Dedifferentiated amniotic fluid mesenchymal stem cell (primary cell): ENCODE data around the gene LYPD1.
A peak's percentile ranks its signal among the peaks of the same experiment; 100 is the strongest.
"Not testable (repeated sequence)": the region's sequence is repeated elsewhere in the genome, so short reads cannot be mapped to it uniquely, and the experiment has no call there.

Experiments
- DNase-seq: peaks from one replicate; pipeline ENCODE4 v3.0.0-alpha.2; 2016; ENCODE audit errors: extremely low spot score

LYPD1 gene, protein sequence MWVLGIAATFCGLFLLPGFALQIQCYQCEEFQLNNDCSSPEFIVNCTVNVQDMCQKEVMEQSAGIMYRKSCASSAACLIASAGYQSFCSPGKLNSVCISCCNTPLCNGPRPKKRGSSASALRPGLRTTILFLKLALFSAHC

DNA sequence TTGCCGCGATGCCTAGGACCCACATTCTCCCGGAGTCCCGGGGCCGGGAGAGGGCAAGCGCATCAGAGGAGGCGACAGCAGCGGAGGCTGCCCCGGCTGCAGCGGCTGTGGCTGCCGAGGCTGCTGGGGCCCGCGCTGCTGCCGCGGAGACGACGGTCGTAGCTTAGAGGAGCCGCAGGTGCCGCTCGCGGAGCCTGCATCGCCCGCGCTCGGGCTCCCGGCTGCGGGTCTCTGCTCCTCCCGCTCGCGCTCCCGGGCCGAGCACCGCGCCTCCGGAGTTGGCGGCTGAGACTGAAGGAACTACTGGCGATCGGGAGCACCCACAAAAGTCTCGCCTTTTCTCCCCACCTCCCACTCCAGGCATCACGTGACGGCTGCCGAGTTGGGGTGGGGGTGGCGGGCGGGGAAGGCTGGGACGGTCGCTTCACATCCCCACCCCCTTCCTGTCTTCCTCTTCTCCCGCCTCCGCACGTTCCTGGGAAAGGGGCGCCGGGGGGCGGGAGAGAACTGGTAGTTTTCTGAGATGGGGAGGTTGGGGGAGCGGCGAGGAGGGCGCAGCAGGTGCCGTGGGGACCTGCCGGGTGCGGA is at the start of gene LYPD1:
TSS of gene LYPD1 (minus strand) at position 298 of the 588 bp plus-strand sequence. CDS start at position 25, 273 bp downstream.
- no peak for DNase-seq

DNA sequence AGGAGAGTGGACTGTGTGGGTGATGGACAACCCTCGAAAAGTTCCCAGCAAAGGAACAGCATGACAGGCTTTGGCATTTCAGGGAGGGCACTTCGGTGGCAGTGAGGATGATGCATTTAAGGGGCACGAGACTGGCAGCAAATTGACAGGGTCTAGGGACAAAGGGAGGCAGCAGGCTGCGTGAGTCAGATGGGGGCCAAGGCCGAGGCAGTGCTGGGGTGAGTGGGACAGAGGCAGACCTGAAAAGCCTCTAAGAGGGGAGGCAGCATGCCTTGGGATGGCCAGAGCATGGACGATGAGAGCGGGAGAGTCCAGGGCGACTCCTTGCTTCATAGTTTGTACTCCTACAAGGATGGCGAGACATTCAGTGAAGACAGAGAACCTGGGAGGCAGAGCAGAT is 49.5 kb upstream of the LYPD1 start:
- no peak for DNase-seq

DNA sequence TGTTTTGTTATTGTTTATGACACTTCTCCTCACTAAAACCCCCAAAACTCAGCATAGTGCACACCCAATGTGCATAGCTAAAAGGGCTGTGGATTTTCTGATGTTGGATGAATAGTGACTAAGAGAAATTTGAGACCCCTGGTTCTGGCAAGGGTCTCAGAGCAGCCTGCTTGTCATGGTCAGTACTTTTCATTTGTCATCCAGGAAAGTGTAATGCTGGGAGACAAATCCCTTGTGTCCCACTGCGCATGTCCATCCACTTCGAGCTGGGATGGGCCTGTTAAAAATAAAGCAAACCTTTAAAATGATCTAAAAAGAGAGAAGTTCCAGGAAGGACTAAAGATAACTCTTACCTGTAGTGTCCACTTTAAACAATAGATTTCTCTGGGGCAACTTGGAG is 46.9 kb upstream of the LYPD1 start:
- no peak for DNase-seq

DNA sequence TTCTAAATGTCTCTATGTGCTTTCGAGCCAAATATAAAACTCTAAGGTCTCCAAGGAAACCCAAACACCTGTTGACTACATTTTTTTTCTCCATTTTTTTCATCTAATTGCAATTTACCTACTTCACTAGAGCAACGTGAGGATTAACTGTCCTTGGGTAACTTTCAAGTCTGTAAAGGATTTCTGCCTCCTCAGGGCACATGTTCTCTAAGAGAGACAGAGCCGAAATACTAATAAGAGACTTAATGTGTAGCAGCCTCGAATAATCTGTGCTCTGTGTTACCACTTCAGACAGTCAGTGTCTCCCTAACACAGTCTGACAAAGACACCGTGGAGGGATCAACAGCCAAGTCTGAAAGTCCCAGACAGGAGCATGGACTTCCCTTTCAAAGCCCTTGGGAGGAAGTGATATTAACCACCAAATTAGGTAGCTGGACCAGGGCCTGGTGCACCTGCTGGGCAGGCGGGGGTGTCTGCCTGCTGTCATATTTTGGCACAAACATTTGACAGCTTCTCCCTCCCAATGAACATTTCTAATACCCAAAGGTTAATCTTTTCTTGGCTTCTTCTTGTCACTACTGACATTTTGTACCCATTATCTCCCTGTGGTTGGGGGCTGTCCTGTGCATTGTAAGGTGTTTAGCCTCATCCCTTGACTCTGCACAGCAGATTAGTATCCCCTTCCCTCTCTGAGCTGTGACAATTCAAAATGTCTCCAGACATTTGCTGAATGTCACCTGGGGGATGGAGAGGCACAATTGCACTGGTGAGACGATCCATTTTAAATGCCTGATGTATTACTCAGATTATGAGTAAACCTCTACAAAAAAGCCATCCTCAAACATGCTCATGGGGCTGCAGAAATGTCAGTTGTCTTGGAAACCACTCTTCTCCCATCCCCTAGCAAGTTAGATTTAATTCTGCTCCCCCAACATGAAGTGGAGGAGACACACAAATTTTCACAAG is 45.7 kb upstream of the LYPD1 start:
- no peak for DNase-seq

DNA sequence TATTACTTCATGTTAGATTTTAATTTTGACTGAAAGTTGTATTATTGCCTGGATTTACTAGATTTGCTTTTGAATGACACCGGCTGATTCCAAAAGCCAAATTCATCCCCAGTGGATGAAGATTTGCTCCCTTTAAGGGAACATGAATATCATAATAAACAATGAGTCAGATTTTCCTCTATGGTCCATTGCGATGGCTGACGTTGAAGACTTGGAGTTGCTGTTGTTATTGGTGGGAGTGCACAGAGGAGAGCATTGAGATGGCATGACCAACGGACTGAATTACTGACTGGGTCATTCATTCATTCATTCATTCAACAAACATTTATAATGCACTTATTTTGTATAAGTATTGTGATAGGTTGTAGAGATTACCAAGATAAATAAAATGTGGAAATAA is 33.4 kb upstream of the LYPD1 start:
- no peak for DNase-seq

DNA sequence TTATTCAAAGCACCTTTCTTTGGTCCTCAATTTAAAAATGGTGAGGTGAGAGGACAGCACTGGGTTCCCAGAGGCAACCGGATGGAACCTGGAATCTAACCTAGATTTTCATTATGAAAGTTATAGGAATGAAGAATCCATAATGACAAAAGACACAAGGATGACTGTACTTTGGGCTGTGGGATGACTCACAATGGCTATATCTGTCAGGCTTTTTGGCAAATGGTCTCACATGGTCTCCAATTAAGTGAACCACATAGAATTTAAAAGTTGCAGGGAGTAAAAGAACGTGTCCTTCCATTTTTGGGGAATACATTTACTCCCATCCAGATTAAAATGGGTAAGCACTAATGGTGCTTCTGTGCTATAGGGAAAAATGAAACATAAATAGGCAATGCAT is 31.8 kb upstream of the LYPD1 start:
- DNase-seq = no peak

DNA sequence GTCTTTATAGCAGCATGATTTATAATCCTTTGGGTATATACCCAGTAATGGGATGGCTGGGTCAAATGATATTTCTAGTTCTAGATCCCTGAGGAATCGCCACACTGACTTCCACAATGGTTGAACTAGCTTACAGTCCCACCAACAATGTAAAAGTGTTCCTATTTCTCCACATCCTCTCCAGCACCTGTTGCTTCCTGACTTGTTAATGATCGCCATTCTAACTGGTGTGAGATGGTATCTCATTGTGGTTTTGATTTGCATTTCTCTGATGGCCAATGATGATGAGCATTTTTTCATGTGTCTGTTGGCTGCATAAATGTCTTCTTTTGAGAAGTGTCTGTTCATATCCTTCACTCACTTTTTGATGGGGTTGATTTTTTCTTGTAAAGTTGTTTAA is 29.8 kb upstream of the LYPD1 start:
- DNase-seq = not testable (repeated sequence)

DNA sequence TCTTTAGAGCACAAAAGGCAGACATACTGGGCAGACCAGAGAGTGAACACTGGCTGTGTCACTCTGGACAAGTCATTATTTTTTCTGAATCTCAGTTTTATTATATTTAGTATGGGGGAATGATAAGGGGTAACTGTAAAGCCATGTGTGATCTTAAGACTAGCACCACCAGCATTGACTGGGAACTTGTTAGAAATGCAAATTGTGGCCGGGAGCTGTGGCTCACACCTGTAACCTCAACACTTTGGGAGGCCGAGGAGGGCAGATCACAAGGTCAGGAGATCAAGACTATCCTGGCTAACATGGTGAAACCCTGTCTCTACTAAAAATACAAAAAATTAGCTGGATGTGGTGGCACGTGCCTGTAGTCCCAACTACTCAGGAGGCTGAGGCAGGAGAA is 28.3 kb upstream of the LYPD1 start:
- not testable (repeated sequence) for DNase-seq

DNA sequence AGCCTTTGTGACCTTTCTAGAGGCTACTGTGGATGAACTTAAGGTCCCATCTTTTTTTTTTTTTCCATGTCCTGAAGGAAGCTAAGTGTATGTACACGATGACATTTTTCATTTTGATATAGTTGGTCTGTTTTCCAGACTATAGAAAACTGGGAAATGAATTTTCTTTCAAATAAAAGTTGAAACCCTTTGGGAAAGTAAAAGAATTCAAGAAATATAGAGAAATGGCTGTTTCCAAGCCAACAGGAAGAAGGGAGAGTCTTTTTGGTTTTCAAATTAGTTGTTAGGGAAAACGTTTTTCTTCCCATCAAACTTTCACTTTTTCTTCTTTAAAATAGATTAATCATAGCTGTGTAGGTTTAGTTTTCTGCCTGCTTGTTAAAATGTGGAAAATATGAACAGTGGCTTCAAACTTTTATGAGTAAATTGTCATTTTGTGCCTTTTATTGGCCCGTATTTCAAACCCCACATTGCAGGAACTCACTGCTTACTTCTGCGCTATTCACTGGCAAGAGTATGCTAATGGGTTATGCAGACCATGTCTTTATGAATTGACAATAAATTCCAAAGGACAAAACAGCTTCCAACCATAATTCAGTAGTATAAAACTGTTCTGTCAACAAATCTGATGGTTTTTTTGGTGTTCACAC is 27.7 kb upstream of the LYPD1 start:
- no peak for DNase-seq

DNA sequence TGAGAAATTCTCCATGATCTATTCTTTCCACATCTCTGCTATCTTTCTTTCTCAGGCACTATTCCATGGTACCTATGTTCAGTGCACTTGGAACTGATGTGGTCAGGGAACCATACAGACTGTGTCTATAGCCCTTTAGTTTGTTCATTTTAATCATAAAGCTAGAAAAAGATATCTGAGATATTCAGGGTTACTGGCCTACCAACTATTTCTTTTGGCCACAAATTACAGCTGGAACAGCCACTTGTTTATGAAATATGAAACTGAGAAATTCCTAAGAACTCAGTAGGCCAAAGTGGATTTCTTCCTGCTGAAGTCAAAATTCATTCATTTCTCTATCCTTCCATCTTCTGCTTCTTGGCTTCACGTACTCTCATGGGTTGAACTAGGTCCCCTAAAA is 22.8 kb upstream of the LYPD1 start:
- DNase-seq = peak; percentile 34

DNA sequence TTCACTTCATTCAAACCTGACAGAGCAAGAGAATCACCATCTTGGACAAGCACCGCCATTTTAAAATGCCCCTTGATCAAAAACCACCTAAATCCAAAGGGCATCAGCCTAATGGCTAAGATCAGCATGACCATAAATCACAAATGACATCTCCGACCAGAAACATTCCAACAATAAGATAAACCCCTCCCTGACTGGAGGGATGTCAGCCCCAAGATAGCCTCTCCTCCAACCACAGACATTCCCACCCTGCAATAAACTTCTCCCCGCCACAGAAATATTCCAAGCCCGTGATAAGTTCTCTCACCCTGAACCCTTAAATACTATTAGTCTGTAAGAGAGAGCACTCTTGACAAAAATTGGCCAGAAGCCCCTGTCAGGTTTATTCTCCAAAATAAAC is 21.6 kb upstream of the LYPD1 start:
- DNase-seq = no peak

DNA sequence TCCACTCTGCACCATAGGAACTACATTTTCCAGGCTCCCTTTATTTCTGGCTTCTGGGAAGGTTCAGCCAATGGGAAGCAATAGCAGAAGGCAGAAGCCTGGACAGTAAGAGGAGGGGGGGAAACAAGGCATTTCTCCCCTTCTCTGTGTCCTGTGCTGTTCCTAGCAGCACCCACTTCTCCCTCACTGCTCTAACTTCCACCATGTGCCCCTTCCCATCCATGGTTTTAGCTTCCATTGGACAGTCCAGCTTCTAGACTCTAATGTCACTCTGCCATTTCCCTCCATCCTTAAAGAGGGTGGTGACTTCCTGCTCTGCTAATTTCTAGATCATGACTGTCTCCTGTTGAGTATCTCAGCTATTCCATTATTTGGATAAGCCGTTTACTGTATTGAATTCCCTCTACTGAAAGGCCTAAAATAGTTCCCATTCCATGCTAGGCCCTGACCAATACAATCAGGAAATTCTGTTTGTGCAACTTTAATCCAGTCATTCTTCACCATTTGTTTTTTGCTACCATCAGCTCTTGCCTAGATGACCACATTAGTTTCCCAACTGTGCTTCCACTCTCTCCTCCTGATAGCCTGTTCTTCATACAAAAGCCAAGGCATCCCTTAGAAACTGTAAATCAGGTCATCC is 20.8 kb upstream of the LYPD1 start:
- no peak for DNase-seq

DNA sequence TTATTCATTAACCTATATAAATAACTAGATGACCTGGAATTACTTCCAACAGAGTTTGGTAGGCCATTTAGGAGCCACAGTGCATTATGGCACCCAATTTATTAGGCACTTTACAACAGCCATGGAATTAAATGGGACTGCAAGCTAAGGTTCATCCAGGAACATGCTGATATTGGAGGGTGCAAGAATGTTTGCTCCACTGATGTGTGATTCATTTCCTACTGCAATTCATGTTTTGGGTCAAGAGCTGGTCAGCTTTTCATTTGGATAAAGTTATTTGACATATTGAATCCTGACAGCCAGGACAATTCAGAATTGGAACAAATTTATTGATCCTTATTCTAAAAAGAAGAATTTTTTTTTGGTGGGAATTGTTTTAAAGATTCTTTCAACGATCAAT is 11.8 kb upstream of the LYPD1 start:
- DNase-seq = no peak

DNA sequence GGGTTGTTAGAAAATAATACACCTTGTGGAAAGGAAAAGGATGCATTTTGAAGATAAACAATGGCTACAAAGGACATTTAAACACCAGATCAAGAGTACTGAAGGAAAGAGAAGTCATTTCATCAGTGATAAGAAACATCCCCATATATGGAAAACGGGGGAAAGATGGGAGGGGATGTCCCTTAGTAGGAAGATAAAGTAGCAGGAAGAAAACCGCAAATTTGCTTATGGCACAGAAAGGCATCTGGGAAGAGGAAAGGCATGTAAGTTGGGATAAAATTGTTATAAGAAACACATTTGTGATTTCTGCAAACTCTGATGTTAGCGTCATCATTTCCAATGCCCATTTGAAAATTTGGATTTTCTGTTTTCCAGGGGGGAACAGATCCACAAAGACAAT is 10.5 kb upstream of the LYPD1 start:
- DNase-seq = no peak

DNA sequence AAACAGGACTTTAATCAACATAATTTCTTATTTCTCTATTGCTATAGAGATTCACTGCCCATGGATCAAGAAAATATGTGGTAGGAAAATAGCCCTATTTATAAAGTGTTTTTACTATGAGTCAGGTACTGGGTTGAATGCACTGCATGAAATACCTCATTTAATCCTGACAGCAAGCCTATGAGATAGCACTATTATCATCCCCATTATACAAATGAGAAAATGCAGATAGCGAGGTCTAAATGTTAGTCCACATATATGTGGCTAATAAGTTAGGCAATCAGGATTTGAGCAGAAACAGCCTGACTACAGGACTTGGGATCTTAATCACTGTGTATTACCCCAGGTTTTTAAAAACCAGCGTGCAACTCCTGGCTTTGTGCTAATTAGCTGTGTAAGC is 8.5 kb upstream of the LYPD1 start:
- no peak for DNase-seq

DNA sequence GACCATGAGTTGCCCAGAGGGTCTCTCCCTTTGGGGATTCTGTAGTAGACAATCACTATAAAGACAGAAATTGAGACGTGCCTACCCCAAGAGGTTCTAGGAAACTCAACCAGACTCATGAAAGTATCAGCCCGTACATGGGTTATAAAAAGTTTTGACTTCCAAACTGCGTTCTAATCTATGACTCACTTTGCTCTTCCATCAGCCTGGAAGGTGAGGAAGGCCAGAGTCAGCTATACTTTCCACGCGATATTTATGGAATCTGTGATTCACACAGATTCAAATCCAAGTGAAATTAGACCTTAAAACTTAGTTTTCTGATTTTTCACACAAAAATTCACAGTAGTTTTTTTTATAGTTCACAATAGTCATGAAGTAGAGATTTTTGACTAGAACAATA is 7.7 kb upstream of the LYPD1 start:
- no peak for DNase-seq

DNA sequence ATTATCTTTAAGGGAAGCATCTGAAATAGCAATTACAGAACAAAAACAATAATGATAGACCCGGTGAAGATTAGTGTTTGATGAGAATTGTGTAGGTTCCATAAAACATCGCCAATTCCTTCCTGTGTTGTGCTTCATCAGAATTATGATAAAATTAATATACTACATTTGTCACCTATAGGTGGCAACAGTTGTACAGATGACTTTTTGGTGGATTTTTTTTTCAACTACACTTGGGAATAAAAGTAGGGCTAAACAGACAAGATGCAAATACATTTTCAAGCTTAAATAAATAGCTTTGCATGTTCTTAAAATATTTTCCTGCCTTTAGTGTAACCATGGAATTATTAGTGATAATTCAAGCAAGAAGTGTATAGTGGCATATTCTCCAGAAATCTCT is 7.0 kb upstream of the LYPD1 start:
- DNase-seq = no peak

DNA sequence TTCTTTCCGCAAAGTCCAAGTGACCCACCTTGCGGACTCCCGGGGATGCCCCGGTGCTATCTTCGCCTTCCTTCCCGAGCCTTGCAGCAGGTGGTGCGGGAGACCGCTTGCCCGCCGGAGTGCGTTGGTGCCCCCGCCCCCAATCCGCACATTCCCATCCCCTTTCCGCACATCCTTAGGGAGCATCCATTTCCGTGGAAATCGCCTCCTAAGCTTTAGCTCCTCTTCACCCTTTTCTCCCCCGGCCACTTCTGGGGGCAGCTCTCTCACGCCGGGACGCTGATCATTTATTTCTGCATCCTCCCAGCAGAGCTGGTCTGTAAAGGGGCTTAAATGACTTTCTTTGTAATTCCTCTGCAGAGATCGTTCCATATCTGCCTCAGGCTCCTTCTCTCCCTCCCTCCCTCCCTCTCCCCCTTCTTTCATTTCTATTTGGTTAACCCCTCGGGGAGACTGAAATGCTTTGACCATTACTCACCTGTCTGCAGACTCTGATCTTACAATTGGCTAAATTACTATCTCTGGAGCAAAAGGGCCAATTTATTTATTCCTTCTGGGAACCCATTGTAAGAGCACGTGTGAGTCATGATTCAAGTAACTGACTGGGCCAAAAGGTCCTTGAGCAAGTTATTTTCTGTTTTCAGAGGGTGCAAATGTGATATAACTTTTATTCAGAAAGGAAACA is 1.3 kb upstream of the LYPD1 start:
- DNase-seq = no peak

DNA sequence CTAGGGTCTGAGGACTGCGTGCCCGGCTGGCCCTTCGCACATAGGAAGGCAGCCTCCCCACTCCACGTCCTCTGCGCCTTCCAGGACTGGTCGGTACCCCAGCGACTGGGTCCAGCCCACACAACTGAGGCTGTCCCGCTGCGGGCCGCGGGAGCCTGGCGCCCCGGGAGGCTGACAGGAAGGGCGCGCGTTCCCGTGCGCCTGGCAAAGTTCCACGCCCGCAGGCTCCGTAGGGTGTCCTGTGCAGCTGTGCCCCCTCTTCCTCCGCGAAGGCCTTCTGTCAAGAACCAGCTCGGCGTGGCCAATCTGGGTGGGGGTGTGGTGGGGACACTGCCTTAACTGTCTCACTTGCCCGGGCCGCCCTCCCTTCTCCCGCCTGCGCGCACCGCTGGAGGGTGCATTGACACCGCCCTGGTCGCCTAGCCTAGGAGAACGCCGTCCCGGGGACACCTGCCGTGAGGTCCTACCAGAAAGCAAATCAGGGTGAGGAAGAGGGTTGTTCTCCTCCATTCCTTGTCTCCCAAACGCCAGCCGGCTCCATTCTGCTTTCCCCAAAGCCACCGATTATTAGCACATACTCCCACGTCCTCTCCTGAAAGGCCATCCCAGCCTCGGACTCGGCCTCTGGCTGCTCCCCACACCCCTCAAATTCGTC is 618 bp upstream of the LYPD1 start:
- DNase-seq = no peak

DNA sequence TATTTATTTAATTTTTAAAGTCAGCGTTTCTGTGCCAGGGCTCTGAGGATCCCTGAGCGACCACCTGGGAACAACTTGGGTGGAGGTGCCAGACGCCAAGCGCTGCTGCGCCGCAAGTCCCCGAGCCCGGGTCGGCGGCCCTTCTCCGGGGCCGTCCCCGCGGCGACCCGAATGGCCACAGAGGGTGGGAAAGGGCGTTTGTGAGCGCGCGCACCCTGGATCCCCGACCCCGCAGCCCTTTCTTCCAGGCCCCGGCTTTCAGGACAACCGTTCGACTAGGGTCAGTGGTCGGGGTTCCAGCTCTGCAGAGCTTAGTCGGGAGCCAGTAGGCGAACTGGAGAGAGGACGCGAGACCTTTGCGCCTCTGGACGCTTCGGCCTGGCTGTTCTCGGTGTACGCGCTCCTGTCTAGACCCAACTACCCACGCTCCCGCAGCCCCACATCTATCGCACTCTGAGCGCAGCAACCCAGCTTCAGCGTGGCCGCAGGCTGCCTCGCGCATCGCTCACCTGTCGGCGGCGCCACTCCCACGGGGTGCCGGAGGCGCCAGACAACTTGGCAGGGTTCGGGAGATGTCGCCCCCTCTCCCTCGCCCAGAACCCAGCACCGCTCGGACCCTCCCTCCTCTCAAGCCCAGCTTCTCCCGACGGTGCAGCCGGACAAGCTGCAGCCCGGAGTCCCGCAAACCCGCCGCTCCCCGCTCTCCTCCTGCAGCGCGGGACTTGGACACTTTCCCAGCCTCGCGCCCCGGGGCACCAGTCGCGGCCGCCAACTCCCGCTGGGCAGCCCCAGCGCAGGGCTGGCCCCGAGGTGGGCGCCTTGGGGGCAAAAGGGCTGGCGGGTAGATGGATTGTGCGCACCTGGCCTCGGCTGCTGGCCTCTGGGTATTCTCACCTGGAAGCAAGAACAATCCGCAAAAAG is 758 bp downstream of the LYPD1 start:
- DNase-seq = no peak
